Measurements from ENCODE around the gene REXO2. TPM values are rescaled to one million over a fixed set of nuclear protein-coding genes. Genes with fewer than 3 reads are reported as not detected.

The REXO2 gene
- total and polyA plus RNA-seq, 2 of the 8 experiments (the other 6 are each of a cell fraction or from before 2014, with no cell fraction given) = 111 to 114 TPM

- H3K56ac ChIP-seq (replicated peaks; ENCODE audit: insufficient read length, low read depth, low read length) = no peak overlapping the region
- no peak overlapping the region for H4K91ac ChIP-seq (replicated peaks; ENCODE audit: insufficient read length, low read length)
- H4K20me1 ChIP-seq (replicated peaks in 1 of 2; ENCODE audit: control insufficient read depth in 1 of 2, insufficient read depth in 2 of 2, low read length in 2 of 2) = peaks cover 0 to 1% of the 10 kb centered on the region in 2 experiments
- H3K18ac ChIP-seq (ENCODE audit: extremely low read depth, low read length) = no peak overlapping the region
- no peak overlapping the region for H3K4ac ChIP-seq (replicated peaks; ENCODE audit: insufficient read length, low read depth, low read length)
- H2BK20ac ChIP-seq (ENCODE audit: low read length) = no peak overlapping the region
- H3K23ac ChIP-seq (ENCODE audit: insufficient read length) = no peak overlapping the region
- H2BK5ac ChIP-seq (ENCODE audit: low read depth, low read length) = peak overlapping the region; percentile 26; the same call in 1 of the 2 replicates
- H3K4me1 ChIP-seq (replicated peaks in 1 of 4; ENCODE audit: control insufficient read depth in 3 of 4, insufficient read depth in 4 of 4, low read length in 3 of 4) = peaks cover 0 to 3% (median 2%) of the 10 kb centered on the region in 4 experiments; a peak in 5 of 7 replicates
- H3K9me3 ChIP-seq (ENCODE audit: insufficient read depth in 2 of 2, low read depth in 1 of 2, low read length in 1 of 2) = no peaks in the 10 kb centered on the region
- H3K4me3 ChIP-seq (ENCODE audit: extremely low read depth in 1 of 4, insufficient read depth in 2 of 4, low read depth in 3 of 4, low read length in 4 of 4) = no peak overlapping the region
- H3K79me1 ChIP-seq (ENCODE audit: low read depth, low read length) = no peaks in the 10 kb centered on the region
- no peaks in the 10 kb centered on the region for H3K79me2 ChIP-seq (ENCODE audit: control insufficient read depth in 1 of 2, insufficient read depth in 2 of 2, low read length in 2 of 2)
- ChIA-PET POLR2A (ENCODE audit: partially characterized antibody) (interaction anchor here (3.1 kb wide), 1 partner anchor 10 kb away, joined by 8 read pairs; no protein-coding TSS in a partner anchor), CTCF (ENCODE audit: partially characterized antibody) (no interaction called here)
- H3K27me3 ChIP-seq (replicated peaks in 1 of 4; ENCODE audit: control insufficient read depth in 3 of 4, extremely low read depth in 1 of 4, insufficient read depth in 3 of 4, low read length in 3 of 4) = no peaks in the 10 kb centered on the region
- H3K14ac ChIP-seq (ENCODE audit: insufficient read length) = no peak overlapping the region
- H4K5ac ChIP-seq (ENCODE audit: insufficient read length, low read depth, low read length) = no peak overlapping the region
- H2AK5ac ChIP-seq (ENCODE audit: low read depth, low read length) = no peak overlapping the region
- no peak overlapping the region for H3K27ac ChIP-seq (ENCODE audit: low read depth, low read length)
- peak; percentile 62 for FAIRE-seq
- H3K4me2 ChIP-seq (ENCODE audit: insufficient read depth in 1 of 2, low read depth in 2 of 2, low read length in 2 of 2) = peak overlapping the region in 1 of 2 experiments; percentile 27; a peak in 1 of 4 replicates
- peak overlapping the region; percentile 5; the same call in 1 of the 2 replicates for H2BK12ac ChIP-seq (ENCODE audit: low read depth, low read length)
- no peak overlapping the region for H2BK120ac ChIP-seq (replicated peaks; ENCODE audit: low read depth, low read length)
- peak overlapping the region; percentile 47; the same call in 1 of the 2 replicates for H2AFZ ChIP-seq (ENCODE audit: low read length)
- 85% methylated on average over 10 of the region's 10 CpGs; no CpG with 5 or more reads in 1 of the 2 experiments for WGBS, 2 experiments (ENCODE audit: extremely low coverage in 1 of 2, insufficient coverage in 1 of 2, insufficient read length in 1 of 2, insufficient replicate concordance in 2 of 2, low coverage in 1 of 2, low lambda C conversion rate in 2 of 2, missing lambda C conversion rate in 1 of 2)
- no peaks in the 10 kb centered on the region for H3K23me2 ChIP-seq (ENCODE audit: low read depth, low read length)
- H3K36me3 ChIP-seq (ENCODE audit: control insufficient read depth in 2 of 4, insufficient read depth in 4 of 4, low read length in 3 of 4) = peaks cover 0 to 23% (median 11%) of the 10 kb centered on the region in 4 experiments; a peak in 5 of 8 replicates
- no peak overlapping the region for H4K8ac ChIP-seq (ENCODE audit: extremely low read depth, insufficient read depth, low read length)
- DNase-seq (ENCODE audit: low read depth in 1 of 2, low spot score in 2 of 2) = no peak
- H3K9ac ChIP-seq (replicated peaks in 1 of 4; ENCODE audit: extremely low read depth in 1 of 4, low read depth in 3 of 4, low read length in 3 of 4) = 0 out of 7 replicates have a peak overlapping the region, but pooled peaks of 1 of the 4 experiments have one; percentile 2
- no peak for TF ChIP-seq SP1 (IDR thresholded peaks at IDR 0.05; ENCODE audit: low read depth, low read length)
- no peak for TF ChIP-seq TAF7 (optimal IDR thresholded peaks at IDR 0.05; ENCODE audit: borderline replicate concordance, low read depth, low read length)
- TF ChIP-seq GTF2F1 (IDR thresholded peaks at IDR 0.05; ENCODE audit: borderline replicate concordance, low read depth, low read length) = no peak
- TF ChIP-seq CEBPB (IDR thresholded peaks at IDR 0.05; ENCODE audit: low read depth, low read length) = no peak
- TF ChIP-seq USF2 (IDR thresholded peaks at IDR 0.05; ENCODE audit: low read length) = no peak
- no peak for TF ChIP-seq CREB1 (IDR thresholded peaks at IDR 0.05)
- no peak overlapping the region for H2BK15ac ChIP-seq (ENCODE audit: low read length)
These were observed 25.3 kb upstream of the REXO2 start for GRCh38 chr11:114413958-114414357.

Data from H1 (cell line).